Naive thymus-derived CD4-positive, alpha-beta T cell (primary cell): ENCODE measurements around the gene RNF8. TPM values are rescaled to one million over a fixed set of nuclear protein-coding genes. Genes with fewer than 3 reads are reported as not detected.
A peak's percentile ranks its signal among the peaks of the same experiment; 100 is the strongest.

Experiments used
- ATAC-seq: fragments of 150-1000 bp; cut with Tn5 transposase; 2 replicates; pipeline ENCODE4 v1.10.0; 2021; ENCODE audit warnings: mild to moderate bottlenecking, moderate library complexity
- CTCF ChIA-PET: fragments of 350-600 bp; sonication (Branson Sonifier 250); formaldehyde crosslinking; loops from one replicate; lab custom pipeline; 2021; ENCODE audit warnings: antibody characterized with exemption; lab: Charles Lee
- POLR2A ChIA-PET: fragments of 350-600 bp; sonication (Branson Sonifier 250); formaldehyde crosslinking; loops from one replicate; lab custom pipeline; 2021; ENCODE audit warnings: antibody characterized with exemption, inconsistent platforms; lab: Charles Lee
- DNase-seq, 9 donors: peaks; one replicate each; pipeline versions ENCODE4 v3.0.0 to v3.0.0-alpha.2; 2020 to 2022; ENCODE audit warnings: mixed read lengths in 1 of 9
- H3K27ac ChIP-seq: one replicate; pipeline ENCODE4 v1.7.0; 2013; ENCODE audit warnings: mild to moderate bottlenecking, low read depth, low read length, moderate library complexity
- H3K27me3 ChIP-seq, 2 donors: one replicate each; pipeline ENCODE4 v1.7.0; 2013; ENCODE audit warnings: low read length in 2 of 2, mild to moderate bottlenecking in 2 of 2, moderate library complexity in 2 of 2; ENCODE audit not compliant: control insufficient read depth in 2 of 2, insufficient read depth in 2 of 2
- H3K36me3 ChIP-seq, 3 experiments: 1 replicate in 2 of 3; 2 replicates in 1 of 3; pipeline ENCODE4 v1.7.0; 2013; ENCODE audit warnings: low read length in 3 of 3, mild to moderate bottlenecking in 3 of 3, moderate library complexity in 1 of 3; ENCODE audit not compliant: insufficient read depth in 3 of 3, control insufficient read depth in 2 of 3
- H3K4me1 ChIP-seq, 2 donors: one replicate each; pipeline ENCODE4 v1.7.0; 2013; ENCODE audit warnings: low read length in 2 of 2, mild to moderate bottlenecking in 2 of 2, moderate library complexity in 1 of 2; ENCODE audit not compliant: control insufficient read depth in 2 of 2, insufficient read depth in 2 of 2
- H3K4me3 ChIP-seq: 2 replicates; pipeline ENCODE4 v1.7.0; 2013; ENCODE audit warnings: mild to moderate bottlenecking, low read length
- H3K9me3 ChIP-seq, 3 experiments: 1 replicate in 2 of 3; 2 replicates in 1 of 3; pipeline ENCODE4 v1.7.0; 2013; ENCODE audit warnings: low read length in 3 of 3; ENCODE audit not compliant: control insufficient read depth in 2 of 3
- H3K27ac Mint-ChIP-seq, 9 donors: one replicate each; pipeline ENCODE4 v1.8.0; 2020 to 2022; ENCODE audit warnings: mixed read lengths in 9 of 9, mild to moderate bottlenecking in 8 of 9, moderate library complexity in 5 of 9, inconsistent platforms in 2 of 9
- H3K27me3 Mint-ChIP-seq, 5 donors: one replicate each; pipeline ENCODE4 v1.8.0; 2021 to 2022; ENCODE audit warnings: mixed read lengths in 5 of 5, mild to moderate bottlenecking in 1 of 5
- H3K36me3 Mint-ChIP-seq, 5 donors: one replicate each; pipeline ENCODE4 v1.8.0; 2020 to 2022; ENCODE audit warnings: mixed read lengths in 5 of 5, mild to moderate bottlenecking in 3 of 5, inconsistent platforms in 1 of 5
- H3K4me1 Mint-ChIP-seq, 7 donors: one replicate each; pipeline ENCODE4 v1.8.0; 2020 to 2022; ENCODE audit warnings: mixed read lengths in 7 of 7, mild to moderate bottlenecking in 3 of 7, inconsistent platforms in 1 of 7
- H3K4me3 Mint-ChIP-seq, 10 donors: one replicate each; pipeline ENCODE4 v1.8.0; 2020 to 2022; ENCODE audit warnings: mild to moderate bottlenecking in 10 of 10, mixed read lengths in 10 of 10, moderate library complexity in 6 of 10, inconsistent platforms in 2 of 10
- H3K9me3 Mint-ChIP-seq, 11 donors: one replicate each; pipeline ENCODE4 v1.8.0; 2020 to 2022; ENCODE audit warnings: mixed read lengths in 11 of 11, mild to moderate bottlenecking in 4 of 11, inconsistent platforms in 1 of 11, moderate library complexity in 1 of 11
- intact Hi-C, 2 donors: fragments of 100-400 bp; cut with micrococcal nuclease; formaldehyde crosslinking; loops; one replicate each; pipeline ENCODE4 v1.15.1; 2023
- polyA plus RNA-seq, 2 donors: library from polyadenylated mRNA; unstranded; fragments of 300-500 nt; fragmentation: Illumina TruSeq; gene quantifications; one replicate each; pipeline ENCODE4 v1.2.3, GENCODE V29; 2021
- total RNA-seq, 6 experiments: library from RNA in 5 of 6; stranded (reverse) in 5 of 6; gene quantifications; 1 replicate in 5 of 6; 2 replicates in 1 of 6; pipeline ENCODE4 v1.2.3 and lab custom pipeline; 2021 to 2026

The RNF8 gene
- total and polyA plus RNA-seq, 7 experiments from 2014 or later: 7.1 to 26.0 (median 15.8) TPM

DNA sequence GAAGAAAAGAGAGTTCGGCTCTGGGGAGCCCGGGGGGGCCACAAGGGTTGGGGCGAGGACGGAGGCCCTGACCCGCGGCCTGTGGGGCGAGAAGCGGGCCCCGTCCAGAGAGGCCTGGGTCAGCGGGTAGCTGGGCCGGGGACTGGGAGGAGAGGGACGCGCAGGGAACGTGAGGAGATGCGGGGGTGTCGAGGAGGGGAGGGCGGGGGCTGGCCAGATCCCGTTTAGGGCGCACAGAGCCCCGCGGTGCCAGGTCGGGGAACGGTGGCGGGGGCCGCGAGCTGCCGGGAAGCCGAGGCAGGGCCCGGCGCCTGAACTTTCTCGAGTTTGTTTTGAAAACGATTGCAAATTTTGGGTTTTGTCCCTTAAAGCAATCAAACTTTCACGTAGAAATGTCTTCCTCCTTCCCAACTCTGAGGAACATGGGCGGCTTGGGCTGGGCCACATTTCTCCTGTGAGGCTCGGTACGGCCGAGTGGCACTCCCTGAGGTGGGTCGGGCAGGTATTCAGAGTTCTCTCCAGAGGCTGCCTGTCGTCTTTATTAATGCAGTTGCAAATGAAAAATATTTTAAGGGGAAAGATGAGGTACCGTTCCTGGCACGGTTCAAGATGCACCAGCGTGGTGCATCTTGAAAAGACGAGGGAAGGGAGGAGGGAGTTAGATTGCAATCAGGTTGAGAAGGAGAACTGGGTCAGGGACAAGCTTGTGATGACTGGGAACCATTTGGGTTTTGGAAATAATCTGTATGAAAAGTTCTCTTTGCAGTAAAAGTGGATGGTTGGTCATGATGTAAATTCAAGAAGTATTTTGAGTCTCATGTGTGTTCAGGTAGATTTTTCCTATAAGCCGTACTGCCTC, 972 bp downstream of the RNF8 start:
- peak in 3 of 9 donors; percentile 4 to 38 (median 6) for DNase-seq
- Mint-ChIP-seq H3K27ac (peak overlapping the region; percentile 16 to 93 (median 87)), H3K4me3 (peak overlapping the region; percentile 90 to 98 (median 95)), H3K4me1 (peaks cover 25 to 54% (median 37%) of the 10 kb centered on the region in 7 donors), H3K27me3 (no peaks in the 10 kb centered on the region), H3K9me3 (no peaks in the 10 kb centered on the region), H3K36me3 (peaks cover 0 to 8% (median 4%) of the 10 kb centered on the region in 5 donors)
- no peaks in the 10 kb centered on the region for H3K27me3 ChIP-seq
- ChIA-PET POLR2A (interaction anchor here (0.9 kb wide), 1 partner anchor 79 kb away, joined by 3 read pairs; the partner anchor contains the start of gene CMTR1), CTCF (no interaction called here)
- H3K9me3 ChIP-seq: no peaks in the 10 kb centered on the region
- intact Hi-C loops: loop anchor here (1.0 to 10.0 kb wide), 7 partner anchors 29 to 1523 kb away; partner anchors contain the start of genes ZFAND3 (in 2 of the 2), CMTR1 (in 1 of the 2), MDGA1 (in 1 of the 2) and TBC1D22B (in 1 of the 2)
- H3K36me3 ChIP-seq: peaks cover 0 to 8% (median 4%) of the 10 kb centered on the region in 3 experiments
- ATAC-seq: peak; percentile 5
- H3K4me1 ChIP-seq: peaks cover 7 to 14% of the 10 kb centered on the region in 2 donors
- peak overlapping the region; percentile 94 for H3K4me3 ChIP-seq
- peak overlapping the region; percentile 79 for H3K27ac ChIP-seq

DNA sequence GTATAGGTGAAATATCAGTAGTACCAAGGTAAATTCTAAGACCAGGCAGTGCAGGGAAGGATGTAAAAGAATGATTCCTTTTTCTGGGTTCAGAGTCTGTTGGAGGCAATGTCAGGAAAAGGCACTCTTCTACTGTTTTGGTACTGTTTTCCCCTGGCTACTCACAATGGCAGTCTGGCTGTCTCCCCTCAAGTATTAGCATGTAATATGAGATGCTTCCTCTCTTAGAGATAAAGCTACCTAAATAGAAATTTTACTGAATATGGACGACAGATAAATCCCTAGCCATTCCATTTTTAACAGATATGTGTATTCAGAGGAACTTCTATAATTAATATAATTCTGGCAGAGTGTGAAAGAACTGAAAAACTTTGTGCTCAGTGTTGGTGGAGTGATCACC, 3.5 kb downstream of the RNF8 start:
- H3K36me3 ChIP-seq: peaks cover 3 to 29% (median 4%) of the 10 kb centered on the region in 3 experiments
- no peaks in the 10 kb centered on the region for H3K27me3 ChIP-seq
- no peaks in the 10 kb centered on the region for H3K27me3 Mint-ChIP-seq
- DNase-seq: no peak
- H3K27ac ChIP-seq: no peak overlapping the region
- no peaks in the 10 kb centered on the region for H3K9me3 Mint-ChIP-seq
- H3K4me1 Mint-ChIP-seq: peaks cover 25 to 54% (median 37%) of the 10 kb centered on the region in 7 donors
- no peak for ATAC-seq
- H3K36me3 Mint-ChIP-seq: peaks cover 0 to 18% (median 10%) of the 10 kb centered on the region in 5 donors
- H3K4me1 ChIP-seq: peaks cover 7 to 14% of the 10 kb centered on the region in 2 donors
- POLR2A ChIA-PET: no interaction called here
- no peak overlapping the region for H3K27ac Mint-ChIP-seq
- H3K4me3 Mint-ChIP-seq: peak overlapping the region in 1 of 10 donors; percentile 34
- intact Hi-C loops: loop anchor here in 1 of 2 donors (10.0 kb wide), 2 partner anchors 338 to 458 kb away; partner anchors contain the start of genes MDGA1 and ZFAND3
- CTCF ChIA-PET: no interaction called here
- H3K4me3 ChIP-seq: no peak overlapping the region
- H3K9me3 ChIP-seq: no peaks in the 10 kb centered on the region

DNA sequence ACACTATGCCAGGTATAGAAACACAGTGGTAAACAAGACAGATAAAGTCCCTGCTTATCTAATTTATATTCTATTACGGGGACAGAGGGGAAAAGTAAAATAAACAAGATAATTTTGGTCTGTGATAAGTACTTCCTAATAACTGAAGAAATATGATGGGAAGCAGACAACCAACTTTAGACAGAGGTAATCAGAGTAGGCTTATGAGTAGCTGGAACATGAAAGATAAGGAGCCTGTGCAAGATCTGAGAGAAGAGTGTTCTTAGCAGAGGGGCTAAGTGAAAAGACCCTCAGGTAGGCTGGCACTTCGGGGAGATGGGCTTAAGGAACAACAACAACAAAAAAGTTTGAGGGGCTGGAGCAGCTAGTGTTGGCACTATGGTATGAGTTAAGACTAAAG, 4.1 kb downstream of the RNF8 start:
- H3K27me3 Mint-ChIP-seq: no peaks in the 10 kb centered on the region
- POLR2A ChIA-PET: no interaction called here
- intact Hi-C loops: loop anchor here in 1 of 2 donors (10.0 kb wide), 2 partner anchors 337 to 457 kb away; partner anchors contain the start of genes MDGA1 and ZFAND3
- CTCF ChIA-PET: no interaction called here
- Histone ChIP-seq H3K27ac (no peak overlapping the region), H3K9me3 (no peaks in the 10 kb centered on the region), H3K36me3 (peaks cover 3 to 31% (median 4%) of the 10 kb centered on the region in 3 experiments), H3K4me1 (peaks cover 7 to 14% of the 10 kb centered on the region in 2 donors), H3K27me3 (no peaks in the 10 kb centered on the region), H3K4me3 (no peak overlapping the region)
- DNase-seq (no peak), ATAC-seq (no peak)
- H3K36me3 Mint-ChIP-seq: peaks cover 0 to 18% (median 10%) of the 10 kb centered on the region in 5 donors
- peaks cover 25 to 54% (median 37%) of the 10 kb centered on the region in 7 donors for H3K4me1 Mint-ChIP-seq
- no peak overlapping the region for H3K4me3 Mint-ChIP-seq
- no peak overlapping the region for H3K27ac Mint-ChIP-seq
- no peaks in the 10 kb centered on the region for H3K9me3 Mint-ChIP-seq

DNA sequence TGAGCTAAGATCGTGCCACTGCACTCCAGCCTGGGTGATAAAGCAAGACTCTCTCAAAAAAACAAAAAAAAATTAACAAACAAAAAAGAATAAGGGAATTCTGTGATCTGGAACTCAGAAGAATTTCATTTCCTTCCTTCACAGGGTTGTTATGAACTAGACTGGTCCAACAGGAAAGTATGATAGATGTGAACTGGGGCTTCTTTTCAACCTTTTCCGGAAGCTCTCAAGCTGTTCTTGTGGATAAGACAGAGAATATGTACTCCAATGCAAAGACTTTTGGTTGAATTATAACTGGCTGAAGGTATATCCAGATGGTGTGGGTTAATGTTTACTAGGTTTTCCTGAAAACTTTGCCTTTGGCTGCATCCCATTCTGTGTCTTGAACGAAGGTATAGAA, 5.3 kb downstream of the RNF8 start:
- no peaks in the 10 kb centered on the region for H3K27me3 ChIP-seq
- ATAC-seq (no peak), DNase-seq (no peak)
- no peak overlapping the region for H3K4me3 ChIP-seq
- Mint-ChIP-seq H3K36me3 (peaks cover 0 to 27% (median 8%) of the 10 kb centered on the region in 5 donors), H3K9me3 (no peaks in the 10 kb centered on the region), H3K4me3 (no peak overlapping the region), H3K4me1 (peaks cover 21 to 46% (median 29%) of the 10 kb centered on the region in 7 donors), H3K27me3 (no peaks in the 10 kb centered on the region), H3K27ac (no peak overlapping the region)
- peaks cover 7 to 10% of the 10 kb centered on the region in 2 donors for H3K4me1 ChIP-seq
- H3K36me3 ChIP-seq: peaks cover 3 to 29% (median 4%) of the 10 kb centered on the region in 3 experiments
- CTCF ChIA-PET: interaction anchor here (0.6 kb wide), 1 partner anchor 333 kb away, joined by 3 read pairs; no protein-coding TSS in a partner anchor
- intact Hi-C loops: loop anchor here in 1 of 2 donors (10.0 kb wide), 2 partner anchors 336 to 456 kb away; partner anchors contain the start of genes MDGA1 and ZFAND3
- no peaks in the 10 kb centered on the region for H3K9me3 ChIP-seq
- no peak overlapping the region for H3K27ac ChIP-seq
- POLR2A ChIA-PET: no interaction called here

DNA sequence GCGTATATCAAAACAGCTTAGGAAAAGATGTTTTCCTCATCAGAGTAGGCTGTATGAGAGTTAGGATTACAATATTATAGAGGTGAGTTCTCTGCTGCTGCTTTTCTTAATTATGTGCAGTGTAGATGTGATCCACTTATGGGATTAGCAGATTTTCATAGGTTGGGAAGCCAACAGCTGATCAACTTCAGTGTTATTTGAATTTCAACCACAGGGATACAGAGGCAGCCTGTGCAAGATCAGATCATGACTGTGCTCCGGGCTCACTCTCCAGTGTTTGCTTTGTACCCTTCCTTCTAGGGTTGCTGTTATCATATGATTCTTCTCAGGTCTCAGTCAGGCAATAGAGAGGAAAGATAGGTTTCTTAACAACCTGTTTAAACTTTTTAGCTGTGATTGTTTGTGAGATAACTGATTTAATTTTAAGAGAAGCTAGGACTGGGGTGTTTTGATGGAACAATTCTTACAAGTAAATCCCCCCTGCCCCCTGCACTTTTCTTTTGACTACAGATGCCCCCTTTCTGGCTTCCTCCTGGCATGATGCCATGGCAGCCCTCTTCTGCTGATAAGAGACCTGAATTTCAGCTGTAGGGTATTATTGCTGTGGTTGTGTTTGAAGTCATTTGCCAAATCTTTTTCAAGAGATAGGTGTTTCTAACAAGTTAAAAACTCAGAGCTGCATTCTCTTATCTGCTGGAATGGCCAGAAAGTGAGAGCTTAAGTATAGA, 8.5 kb downstream of the RNF8 start:
- ATAC-seq: no peak
- Mint-ChIP-seq H3K27me3 (no peaks in the 10 kb centered on the region), H3K36me3 (peaks cover 0 to 27% (median 8%) of the 10 kb centered on the region in 5 donors), H3K27ac (peak overlapping the region in 1 of 9 donors; percentile 59), H3K4me3 (no peak overlapping the region), H3K9me3 (no peaks in the 10 kb centered on the region), H3K4me1 (peaks cover 8 to 19% (median 13%) of the 10 kb centered on the region in 7 donors)
- no peaks in the 10 kb centered on the region for H3K4me1 ChIP-seq
- no peak for DNase-seq
- intact Hi-C loops: no loop called here
- CTCF ChIA-PET: interaction anchor here (0.8 to 0.9 kb wide), 2 partner anchors 36 to 48 kb away, joined by 3 to 4 read pairs; no protein-coding TSS in a partner anchor
- H3K36me3 ChIP-seq: peaks cover 3 to 24% (median 4%) of the 10 kb centered on the region in 3 experiments
- no peak overlapping the region for H3K4me3 ChIP-seq
- POLR2A ChIA-PET: no interaction called here
- no peaks in the 10 kb centered on the region for H3K9me3 ChIP-seq
- no peak overlapping the region for H3K27ac ChIP-seq
- H3K27me3 ChIP-seq: no peaks in the 10 kb centered on the region

DNA sequence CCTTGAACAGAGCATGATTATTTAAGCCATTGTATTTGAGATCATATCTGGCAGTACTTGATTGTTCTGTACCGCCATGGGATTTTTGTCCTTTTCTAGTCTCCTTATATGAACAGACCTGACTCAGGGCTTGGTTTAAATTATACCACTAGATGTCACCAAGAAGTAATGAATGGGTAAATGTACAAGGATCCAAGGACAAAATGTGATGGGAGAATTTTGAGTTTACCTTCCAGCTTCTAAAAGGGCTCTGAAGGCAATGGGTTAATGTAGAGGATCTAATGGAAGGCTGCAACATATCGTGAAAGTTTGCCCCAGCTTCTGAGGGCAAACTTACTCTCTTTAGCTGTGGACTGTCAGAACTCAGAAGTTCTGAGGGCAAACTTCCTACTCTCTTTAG, 12.0 kb downstream of the RNF8 start:
- Histone ChIP-seq H3K4me1 (no peaks in the 10 kb centered on the region), H3K36me3 (peaks cover 7 to 46% (median 7%) of the 10 kb centered on the region in 3 experiments), H3K9me3 (no peaks in the 10 kb centered on the region), H3K27ac (no peak overlapping the region), H3K4me3 (no peak overlapping the region), H3K27me3 (no peaks in the 10 kb centered on the region)
- no peaks in the 10 kb centered on the region for H3K27me3 Mint-ChIP-seq
- POLR2A ChIA-PET: no interaction called here
- peaks cover 0 to 13% (median 4%) of the 10 kb centered on the region in 7 donors for H3K4me1 Mint-ChIP-seq
- H3K36me3 Mint-ChIP-seq: peaks cover 6 to 45% (median 19%) of the 10 kb centered on the region in 5 donors
- CTCF ChIA-PET: interaction anchor here (0.6 to 1.4 kb wide), 2 partner anchors 35 to 327 kb away, joined by 3 read pairs; no protein-coding TSS in a partner anchor
- H3K27ac Mint-ChIP-seq: no peak overlapping the region
- H3K4me3 Mint-ChIP-seq: no peak overlapping the region
- intact Hi-C loops: loop anchor here in 1 of 2 donors (5.0 kb wide), 1 partner anchor 327 kb away; no protein-coding TSS in a partner anchor
- ATAC-seq (no peak), DNase-seq (no peak)
- no peaks in the 10 kb centered on the region for H3K9me3 Mint-ChIP-seq
